HG02840 (cell line): ENCODE results near the gene FAM78A.

Experiments used
- ATAC-seq: cut with Tn5 transposase; IDR thresholded peaks from one replicate; pipeline ENCODE4 v1.9.1; 2021; ENCODE audit warnings: mild to moderate bottlenecking, moderate library complexity, moderate number of reproducible peaks; ENCODE audit not compliant: unreplicated experiment, low FRiP score

Gene FAM78A

GRCh38 chr9:131240047-131240921, 36.0 kb downstream of the FAM78A start:
- ATAC-seq, result no peak

- ATAC-seq, result no peak
Measured at GRCh38 chr9:131239161-131239975, 36.9 kb downstream of the FAM78A start.

- ATAC-seq, result peak; percentile 24
Measured at GRCh38 chr9:131238402-131239021, 37.8 kb downstream of the FAM78A start.

GRCh38 chr9:131237931-131238401, 38.3 kb downstream of the FAM78A start:
- ATAC-seq, result peak; percentile 76

GRCh38 chr9:131237291-131237690, 39.0 kb downstream of the FAM78A start:
- no peak for ATAC-seq

- no peak for ATAC-seq
Measured at GRCh38 chr9:131236761-131237160, 39.5 kb downstream of the FAM78A start.

- no peak for ATAC-seq
Measured at GRCh38 chr9:131236161-131236560, 40.1 kb downstream of the FAM78A start.

GRCh38 chr9:131235480-131235851, 40.8 kb downstream of the FAM78A start:
- ATAC-seq, result no peak

GRCh38 chr9:131234799-131235479, 41.4 kb downstream of the FAM78A start:
- no peak for ATAC-seq

GRCh38 chr9:131233995-131234394, 42.3 kb downstream of the FAM78A start:
- no peak for ATAC-seq

GRCh38 chr9:131233556-131233955, 42.8 kb downstream of the FAM78A start:
- ATAC-seq, result no peak

- ATAC-seq, result no peak
Measured at GRCh38 chr9:131228988-131229387, 47.3 kb downstream of the FAM78A start.

- no peak for ATAC-seq
Measured at GRCh38 chr9:131227959-131228460, 48.3 kb downstream of the FAM78A start.

GRCh38 chr9:131227112-131227958, 49.0 kb downstream of the FAM78A start:
- ATAC-seq, result no peak

GRCh38 chr9:131226226-131226625, 50.1 kb downstream of the FAM78A start:
- no peak for ATAC-seq

- ATAC-seq, result no peak
Measured at GRCh38 chr9:131222460-131222859, 53.9 kb downstream of the FAM78A start.

- ATAC-seq, result no peak
Measured at GRCh38 chr9:131220485-131220884, 55.8 kb downstream of the FAM78A start.

GRCh38 chr9:131218370-131218769, 57.9 kb downstream of the FAM78A start:
- ATAC-seq, result no peak

- ATAC-seq, result no peak
Measured at GRCh38 chr9:131217331-131218031, 58.8 kb downstream of the FAM78A start.
